Measurements from ENCODE around the gene AGPAT3. TPM values are rescaled to one million over a fixed set of nuclear protein-coding genes. Genes with fewer than 3 reads are reported as not detected.

Gene AGPAT3, protein sequence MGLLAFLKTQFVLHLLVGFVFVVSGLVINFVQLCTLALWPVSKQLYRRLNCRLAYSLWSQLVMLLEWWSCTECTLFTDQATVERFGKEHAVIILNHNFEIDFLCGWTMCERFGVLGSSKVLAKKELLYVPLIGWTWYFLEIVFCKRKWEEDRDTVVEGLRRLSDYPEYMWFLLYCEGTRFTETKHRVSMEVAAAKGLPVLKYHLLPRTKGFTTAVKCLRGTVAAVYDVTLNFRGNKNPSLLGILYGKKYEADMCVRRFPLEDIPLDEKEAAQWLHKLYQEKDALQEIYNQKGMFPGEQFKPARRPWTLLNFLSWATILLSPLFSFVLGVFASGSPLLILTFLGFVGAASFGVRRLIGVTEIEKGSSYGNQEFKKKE
- total RNA-seq (10 to 100 TPM; 14.2 to 42.1 (median 34.5) TPM), polyA plus RNA-seq (10 to 100 TPM; 11.6 to 21.8 TPM)
- long read RNA-seq, donor 1, partial matches to known transcripts: 1 of 21 reads
- long read RNA-seq, donor 1, other reads (novel, unspliced or antisense): 20 of 21 reads
- long read RNA-seq, donor 2, full-length matches to known transcripts: 4 of 9 reads
- long read RNA-seq, donor 2, partial matches to known transcripts: 5 of 9 reads
- long read RNA-seq, donor 2, other reads (novel, unspliced or antisense): 0 of 9 reads
- long read RNA-seq, donor 3, full-length matches to known transcripts: 8 of 29 reads
- long read RNA-seq, donor 3, partial matches to known transcripts: 1 of 29 reads
- long read RNA-seq, donor 3, other reads (novel, unspliced or antisense): 20 of 29 reads

DNA sequence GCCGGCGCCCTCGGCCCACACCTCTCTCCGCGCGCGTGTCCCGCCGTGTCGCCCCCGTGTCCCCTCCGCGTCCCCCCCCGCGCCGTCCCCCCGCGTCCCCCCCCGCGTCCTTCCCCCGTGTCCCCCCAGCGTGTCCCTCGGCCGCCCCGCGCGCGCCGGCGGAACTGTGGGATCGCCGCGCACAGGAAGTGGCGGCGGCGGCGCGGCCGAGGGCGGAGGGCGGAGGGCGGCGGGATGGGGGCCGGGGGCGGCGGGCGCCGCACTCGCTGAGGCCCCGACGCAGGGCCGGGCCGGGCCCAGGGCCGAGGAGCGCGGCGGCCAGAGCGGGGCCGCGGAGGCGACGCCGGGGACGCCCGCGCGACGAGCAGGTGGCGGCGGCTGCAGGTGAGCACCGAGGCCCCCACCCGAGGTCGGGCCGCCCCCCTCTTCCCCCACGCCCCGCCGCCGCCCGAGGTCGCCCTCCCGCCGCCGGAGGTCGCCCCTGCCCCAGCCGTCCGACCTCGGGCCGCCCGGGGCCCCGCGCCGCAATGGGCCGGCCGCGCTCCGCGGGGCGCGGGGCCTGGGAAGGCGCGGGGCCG lies at the start of gene AGPAT3:
Gene AGPAT3, plus strand, starts transcription at position 262 of the 578 bp plus-strand sequence. CDS start 94,459 bp downstream, outside the sequence.
- Histone ChIP-seq H3K4me3 (peak within 1 kb of the TSS; percentile 93), H3K9me3 (no peaks in the 10 kb centered on the region), H3K27ac (peak within 1 kb of the TSS; percentile 89 to 93), H3K27me3 (no peaks in the 10 kb centered on the region), H3K4me1 (ENCODE audit: insufficient read depth) (peaks cover 12% of the 10 kb centered on the region), H3K36me3 (no peaks in the 10 kb centered on the region)
- intact Hi-C loops (cut with DNase I): loop anchor here in 1 of 4 donors (10.0 kb wide), 1 partner anchor 70 kb away; no protein-coding TSS in a partner anchor
- TF ChIP-seq EP300 (IDR thresholded peaks at IDR 0.05): no peak
- TF ChIP-seq, protein P1, sequence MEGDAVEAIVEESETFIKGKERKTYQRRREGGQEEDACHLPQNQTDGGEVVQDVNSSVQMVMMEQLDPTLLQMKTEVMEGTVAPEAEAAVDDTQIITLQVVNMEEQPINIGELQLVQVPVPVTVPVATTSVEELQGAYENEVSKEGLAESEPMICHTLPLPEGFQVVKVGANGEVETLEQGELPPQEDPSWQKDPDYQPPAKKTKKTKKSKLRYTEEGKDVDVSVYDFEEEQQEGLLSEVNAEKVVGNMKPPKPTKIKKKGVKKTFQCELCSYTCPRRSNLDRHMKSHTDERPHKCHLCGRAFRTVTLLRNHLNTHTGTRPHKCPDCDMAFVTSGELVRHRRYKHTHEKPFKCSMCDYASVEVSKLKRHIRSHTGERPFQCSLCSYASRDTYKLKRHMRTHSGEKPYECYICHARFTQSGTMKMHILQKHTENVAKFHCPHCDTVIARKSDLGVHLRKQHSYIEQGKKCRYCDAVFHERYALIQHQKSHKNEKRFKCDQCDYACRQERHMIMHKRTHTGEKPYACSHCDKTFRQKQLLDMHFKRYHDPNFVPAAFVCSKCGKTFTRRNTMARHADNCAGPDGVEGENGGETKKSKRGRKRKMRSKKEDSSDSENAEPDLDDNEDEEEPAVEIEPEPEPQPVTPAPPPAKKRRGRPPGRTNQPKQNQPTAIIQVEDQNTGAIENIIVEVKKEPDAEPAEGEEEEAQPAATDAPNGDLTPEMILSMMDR (IDR thresholded peaks at IDR 0.05): no peak
- no peak for TF ChIP-seq POLR2A (IDR thresholded peaks at IDR 0.05)
- DNase-seq: peak in 2 of 5 donors; percentile 53
- WGBS, 3 donors: 1 to 2% methylated on average over 43 to 100 of the region's 102 CpGs; no CpG with 5 or more reads in 1 of the 3 donors

- Histone ChIP-seq H3K4me3 (no peak overlapping the region), H3K27me3 (no peaks in the 10 kb centered on the region), H3K9me3 (no peaks in the 10 kb centered on the region), H3K36me3 (no peaks in the 10 kb centered on the region), H3K27ac (no peak overlapping the region), H3K4me1 (ENCODE audit: insufficient read depth) (peaks cover 11% of the 10 kb centered on the region)
- 89 to 93% (median 92%) methylated on average over 11 to 15 of the region's 15 CpGs for WGBS, 3 donors
- TF ChIP-seq, protein P1 (IDR thresholded peaks at IDR 0.05): no peak
- TF ChIP-seq EP300 (IDR thresholded peaks at IDR 0.05) (no peak), POLR2A (IDR thresholded peaks at IDR 0.05) (no peak)
- no peak for DNase-seq
- intact Hi-C loops (cut with DNase I): loop anchor here in 2 of 4 donors (10.0 kb wide), 2 partner anchors 479 to 489 kb away; partner anchors contain the start of gene PFKL (in 1 of the 2)
Observed at GRCh38 chr21:43815991-43816390, 49.0 kb upstream of the AGPAT3 start.

DNA sequence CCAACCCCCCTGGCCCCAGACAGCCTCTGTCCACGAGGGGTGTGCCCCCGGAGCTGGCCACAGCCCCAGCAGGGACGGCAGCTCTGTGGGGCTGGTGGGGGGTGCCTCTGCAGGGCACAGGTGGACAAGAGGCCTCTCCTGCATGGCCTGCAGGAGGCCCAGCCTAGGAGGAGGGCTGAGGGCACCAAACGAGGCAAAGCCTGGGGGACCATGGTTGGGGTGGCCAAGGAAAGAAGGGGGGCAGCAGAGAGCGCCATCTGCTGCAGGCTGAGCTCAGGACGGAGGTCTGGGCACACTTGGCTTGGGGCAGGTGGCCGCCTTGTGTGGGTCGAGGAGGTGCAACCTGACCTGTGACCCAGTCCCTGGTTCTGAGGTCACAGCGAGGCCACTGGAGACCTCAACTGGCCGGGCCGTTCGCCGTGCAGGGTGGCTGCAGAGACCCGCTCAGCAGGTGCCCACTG lies 48.4 kb upstream of the AGPAT3 start:
- intact Hi-C loops (cut with DNase I): loop anchor here in 2 of 4 donors (10.0 kb wide), 2 partner anchors 478 to 488 kb away; partner anchors contain the start of gene PFKL (in 1 of the 2)
- no peak for TF ChIP-seq POLR2A (IDR thresholded peaks at IDR 0.05)
- no peak for TF ChIP-seq EP300 (IDR thresholded peaks at IDR 0.05)
- TF ChIP-seq, protein P1 (IDR thresholded peaks at IDR 0.05): no peak
- no peak overlapping the region for H3K27ac ChIP-seq
- H3K27me3 ChIP-seq: no peaks in the 10 kb centered on the region
- H3K36me3 ChIP-seq: no peaks in the 10 kb centered on the region
- DNase-seq: peak in 1 of 5 donors; percentile 33
- no peak overlapping the region for H3K4me3 ChIP-seq
- H3K9me3 ChIP-seq: no peaks in the 10 kb centered on the region
- H3K4me1 ChIP-seq (ENCODE audit: insufficient read depth): peaks cover 10% of the 10 kb centered on the region
- 68 to 75% (median 70%) methylated on average over 14 of the region's 14 CpGs for WGBS, 3 donors

Measured in ovary (tissue), 10 donors.